Activated naive CD4-positive, alpha-beta T cell treated with anti-CD3 and anti-CD28 coated beads, Interleukin-2, amount 50 U/mL, for 72 hours (primary cell): Measurements from ENCODE around the gene AMPH. TPM values are rescaled to one million over a fixed set of nuclear protein-coding genes. Genes with fewer than 3 reads are reported as not detected.

Experiments
- ATAC-seq, 2 donors: fragments of 150-1000 bp; cut with Tn5 transposase; 2 replicates each; pipeline ENCODE4 v1.10.0; 2021; ENCODE audit warnings: mild to moderate bottlenecking in 2 of 2, moderate library complexity in 2 of 2
- DNase-seq, 2 donors: peaks; one replicate each; pipeline ENCODE4 v3.0.0; 2021 to 2022; ENCODE audit warnings: low spot score in 2 of 2
- H3K27ac Mint-ChIP-seq, 2 donors: one replicate each; pipeline ENCODE4 v1.8.0; 2022; ENCODE audit warnings: mild to moderate bottlenecking in 2 of 2, mixed read lengths in 2 of 2
- H3K36me3 Mint-ChIP-seq, 2 donors: one replicate each; pipeline ENCODE4 v1.8.0; 2022; ENCODE audit warnings: mixed read lengths in 2 of 2
- H3K9me3 Mint-ChIP-seq, 2 donors: one replicate each; pipeline ENCODE4 v1.8.0; 2022; ENCODE audit warnings: mixed read lengths in 2 of 2
- total RNA-seq, 2 donors: library from RNA; stranded (reverse); gene quantifications; one replicate each; pipeline ENCODE4 v1.2.3, GENCODE V29; 2022

Gene AMPH
- total RNA-seq, 2 donors from 2014 or later: not detected

DNA sequence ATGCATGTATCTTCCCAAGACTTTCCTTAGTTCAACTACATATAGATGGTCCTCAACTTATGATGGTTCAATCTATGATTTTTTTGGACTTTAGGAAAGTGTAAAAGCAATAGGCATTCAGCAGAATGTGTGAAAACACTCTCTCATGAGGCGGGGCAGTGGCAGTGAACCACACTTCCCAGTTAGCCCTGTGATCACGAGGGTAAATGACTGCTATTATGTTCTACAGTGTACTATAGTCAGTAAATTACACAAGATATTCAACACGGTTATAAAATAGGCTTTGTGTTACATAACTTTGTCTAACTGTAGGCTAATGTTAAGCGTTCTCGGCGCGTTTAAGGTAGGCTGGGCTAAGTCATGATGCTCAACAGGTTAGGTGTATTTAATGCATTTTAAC is 169.3 kb downstream of the AMPH start:
- no peak for ATAC-seq
- DNase-seq: no peak
- Mint-ChIP-seq H3K36me3 (peaks cover 0 to 2% of the 10 kb centered on the region in 2 donors), H3K9me3 (peaks cover 2 to 12% of the 10 kb centered on the region in 2 donors), H3K27ac (no peak overlapping the region)

DNA sequence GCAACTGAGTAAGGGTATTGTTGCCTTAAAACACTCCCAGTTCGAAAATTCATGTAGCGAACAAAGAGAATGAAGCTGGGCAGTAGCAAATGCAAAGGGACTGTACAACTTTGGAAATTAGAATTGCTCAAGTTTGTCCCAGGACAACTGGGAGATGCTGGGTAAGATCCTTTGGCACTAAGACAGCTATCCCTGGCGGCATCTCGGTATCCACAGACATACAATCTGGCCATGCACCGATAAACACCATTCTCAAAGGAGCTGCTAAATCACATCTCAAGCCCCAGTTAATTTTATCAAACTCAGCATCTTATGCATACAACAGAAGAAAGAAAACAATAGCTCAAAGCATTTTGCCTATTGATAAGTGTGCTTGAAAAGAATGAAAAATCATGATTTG is 177.3 kb downstream of the AMPH start:
- DNase-seq (no peak), ATAC-seq (no peak)
- no peak overlapping the region for H3K27ac Mint-ChIP-seq
- peaks cover 0 to 6% of the 10 kb centered on the region in 2 donors for H3K36me3 Mint-ChIP-seq
- H3K9me3 Mint-ChIP-seq: peaks cover 8 to 11% of the 10 kb centered on the region in 2 donors

DNA sequence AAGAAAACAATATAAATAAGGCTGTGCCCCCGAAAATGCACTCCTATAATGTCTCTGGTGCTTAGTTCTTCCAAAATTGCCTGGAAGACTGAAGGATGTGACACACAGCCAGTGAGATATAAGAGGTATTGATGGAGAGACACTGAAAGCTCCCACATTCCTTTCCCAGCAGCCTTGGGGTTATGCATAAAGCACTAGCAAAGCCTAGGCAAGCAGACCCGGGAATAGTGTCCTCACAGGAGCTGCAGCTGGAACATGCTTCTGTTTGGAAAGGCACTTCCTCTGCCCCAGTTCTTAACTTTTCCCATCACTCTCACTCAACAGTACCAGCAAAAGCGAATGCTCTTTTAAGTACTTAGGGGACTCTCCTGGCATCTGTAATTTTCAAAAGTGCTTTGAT is 178.0 kb downstream of the AMPH start:
- Mint-ChIP-seq H3K27ac (no peak overlapping the region), H3K9me3 (peaks cover 6 to 8% of the 10 kb centered on the region in 2 donors), H3K36me3 (peaks cover 0 to 6% of the 10 kb centered on the region in 2 donors)
- ATAC-seq: no peak
- DNase-seq: no peak

DNA sequence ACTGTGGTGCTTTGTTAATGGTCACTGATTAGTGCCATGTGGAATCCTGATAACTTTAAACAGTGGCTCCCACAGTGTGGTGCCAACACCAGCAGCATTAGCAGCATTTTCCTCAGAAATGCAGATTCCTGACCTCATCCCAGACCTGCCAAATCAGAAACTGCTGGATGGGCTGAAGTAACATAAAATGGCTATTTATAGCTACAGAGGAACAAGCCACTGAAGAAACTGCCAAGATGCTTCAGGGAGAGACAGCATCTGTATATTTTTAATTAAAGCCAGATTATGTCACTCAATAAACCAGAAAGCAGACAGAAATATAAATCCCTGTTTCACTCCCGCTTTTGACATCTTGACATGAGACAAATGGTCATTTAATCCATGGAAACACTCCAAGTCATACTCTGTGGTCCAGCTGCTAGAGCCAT is 178.5 kb downstream of the AMPH start:
- peaks cover 0 to 6% of the 10 kb centered on the region in 2 donors for H3K36me3 Mint-ChIP-seq
- peaks cover 6 to 8% of the 10 kb centered on the region in 2 donors for H3K9me3 Mint-ChIP-seq
- DNase-seq (no peak), ATAC-seq (no peak)
- H3K27ac Mint-ChIP-seq: no peak overlapping the region

DNA sequence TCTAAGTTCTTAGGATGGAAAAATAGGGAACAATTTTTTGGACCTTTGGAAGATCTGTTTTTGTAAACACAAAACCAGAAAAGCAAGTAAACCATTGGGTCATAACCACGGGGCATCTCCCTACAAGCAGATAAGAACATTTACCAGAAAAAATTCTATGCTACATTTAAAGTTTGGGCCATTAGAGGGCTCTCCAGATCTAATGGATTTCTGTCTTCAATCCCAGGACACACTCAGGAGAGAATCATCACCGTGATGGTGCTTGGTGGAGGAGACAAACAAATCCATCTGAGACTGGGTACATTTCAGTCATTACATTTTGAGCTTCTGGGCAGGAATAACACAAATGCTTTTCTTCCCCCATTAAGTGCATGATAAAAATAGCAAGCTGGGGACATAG is 179.3 kb downstream of the AMPH start:
- H3K36me3 Mint-ChIP-seq: peaks cover 0 to 4% of the 10 kb centered on the region in 2 donors

GRCh38 chr7:38448584-38449234 is 182.5 kb downstream of the AMPH start:
- no peak overlapping the region for H3K27ac Mint-ChIP-seq
- ATAC-seq: peak; percentile 46 to 95
- no peak for DNase-seq
- H3K9me3 Mint-ChIP-seq: no peaks in the 10 kb centered on the region
- H3K36me3 Mint-ChIP-seq: no peaks in the 10 kb centered on the region

More for the DNA sequence above, 179.3 kb downstream of the AMPH start:
- no peak overlapping the region for H3K27ac Mint-ChIP-seq
- H3K9me3 Mint-ChIP-seq: peaks cover 3 to 5% of the 10 kb centered on the region in 2 donors
- ATAC-seq (no peak), DNase-seq (no peak)

- Mint-ChIP-seq H3K27ac (no peak overlapping the region), H3K36me3 (no peaks in the 10 kb centered on the region)
- ATAC-seq: no peak
Observed at GRCh38 chr7:38448054-38448453, 183.1 kb downstream of the AMPH start.

DNA sequence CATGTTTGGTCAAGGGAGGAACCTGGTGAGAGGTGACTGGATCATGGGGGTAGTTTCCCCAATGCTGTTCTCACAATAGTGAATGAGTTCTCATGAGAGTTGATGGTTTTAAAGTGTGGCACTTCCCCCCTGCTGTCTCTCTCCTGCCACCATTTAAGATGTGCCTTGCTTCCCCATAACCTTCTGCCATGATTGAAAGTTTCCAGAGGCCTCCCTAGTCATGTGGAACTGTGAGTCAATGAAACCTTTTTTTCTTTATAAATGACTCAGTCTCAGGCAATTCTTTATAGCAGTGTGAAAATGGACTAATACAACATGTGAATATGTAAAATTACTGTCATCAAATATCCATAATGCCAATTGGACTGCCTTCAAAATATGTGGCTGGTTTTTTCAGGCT is 192.2 kb downstream of the AMPH start:
- H3K36me3 Mint-ChIP-seq: no peaks in the 10 kb centered on the region
- no peak overlapping the region for H3K27ac Mint-ChIP-seq
- no peak for DNase-seq
- peaks cover 5 to 12% of the 10 kb centered on the region in 2 donors for H3K9me3 Mint-ChIP-seq
- ATAC-seq: peak; percentile 82 to 90

More at GRCh38 chr7:38448054-38448453, 183.1 kb downstream of the AMPH start:
- no peaks in the 10 kb centered on the region for H3K9me3 Mint-ChIP-seq
- no peak for DNase-seq

- peaks cover 6% of the 10 kb centered on the region in 2 donors for H3K36me3 Mint-ChIP-seq
- ATAC-seq (no peak), DNase-seq (no peak)
- H3K9me3 Mint-ChIP-seq: peaks cover 13 to 20% of the 10 kb centered on the region in 2 donors
- no peak overlapping the region for H3K27ac Mint-ChIP-seq
Observed at GRCh38 chr7:38432671-38433070, 198.5 kb downstream of the AMPH start.

DNA sequence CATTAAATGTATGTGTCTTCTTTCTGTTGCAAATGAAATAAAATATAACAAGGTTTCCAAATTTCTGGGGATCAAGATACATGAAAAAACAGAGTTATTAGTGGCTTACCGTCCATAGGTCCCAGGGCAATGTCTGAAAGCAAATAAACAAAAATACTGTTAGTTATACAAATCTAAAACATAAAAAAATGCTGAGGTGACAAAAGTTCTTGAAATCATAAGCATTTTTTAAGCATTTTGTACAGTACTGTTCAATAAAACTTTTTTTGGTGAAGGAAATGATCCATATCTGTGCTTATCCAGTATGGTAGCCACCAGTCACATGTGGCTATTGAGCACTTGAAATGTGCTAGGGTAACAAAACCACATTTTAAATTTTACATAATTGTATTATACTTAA is 199.1 kb downstream of the AMPH start:
- Mint-ChIP-seq H3K27ac (no peak overlapping the region), H3K9me3 (peaks cover 13 to 20% of the 10 kb centered on the region in 2 donors), H3K36me3 (peaks cover 6% of the 10 kb centered on the region in 2 donors)
- ATAC-seq: no peak
- no peak for DNase-seq

DNA sequence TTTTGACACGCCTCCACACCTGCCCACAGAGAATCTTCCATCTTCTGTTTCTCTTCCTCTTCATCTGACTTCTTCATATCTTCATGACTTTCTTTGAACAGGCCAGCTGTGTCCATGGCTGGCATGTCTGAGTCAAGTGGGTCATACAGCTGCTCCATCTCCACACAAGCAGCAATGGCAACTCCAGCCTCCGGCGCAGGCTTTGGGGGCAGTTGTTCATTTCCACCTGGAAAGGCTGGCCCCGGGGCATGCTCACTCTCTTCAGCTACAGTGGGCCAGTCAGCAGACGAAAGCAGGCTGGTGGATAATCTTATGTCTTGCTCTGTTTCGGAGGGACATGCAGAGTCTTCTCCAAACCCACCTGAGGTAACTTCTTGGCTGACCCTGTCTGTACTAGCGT is 202.1 kb downstream of the AMPH start:
- H3K27ac Mint-ChIP-seq: no peak overlapping the region
- H3K9me3 Mint-ChIP-seq: peaks cover 9 to 15% of the 10 kb centered on the region in 2 donors
- DNase-seq (no peak), ATAC-seq (no peak)
- peaks cover 6% of the 10 kb centered on the region in 2 donors for H3K36me3 Mint-ChIP-seq

GRCh38 chr7:38428041-38428440 is 203.1 kb downstream of the AMPH start:
- H3K9me3 Mint-ChIP-seq: peaks cover 9 to 15% of the 10 kb centered on the region in 2 donors
- peaks cover 6% of the 10 kb centered on the region in 2 donors for H3K36me3 Mint-ChIP-seq
- H3K27ac Mint-ChIP-seq: no peak overlapping the region
- ATAC-seq: no peak
- no peak for DNase-seq

DNA sequence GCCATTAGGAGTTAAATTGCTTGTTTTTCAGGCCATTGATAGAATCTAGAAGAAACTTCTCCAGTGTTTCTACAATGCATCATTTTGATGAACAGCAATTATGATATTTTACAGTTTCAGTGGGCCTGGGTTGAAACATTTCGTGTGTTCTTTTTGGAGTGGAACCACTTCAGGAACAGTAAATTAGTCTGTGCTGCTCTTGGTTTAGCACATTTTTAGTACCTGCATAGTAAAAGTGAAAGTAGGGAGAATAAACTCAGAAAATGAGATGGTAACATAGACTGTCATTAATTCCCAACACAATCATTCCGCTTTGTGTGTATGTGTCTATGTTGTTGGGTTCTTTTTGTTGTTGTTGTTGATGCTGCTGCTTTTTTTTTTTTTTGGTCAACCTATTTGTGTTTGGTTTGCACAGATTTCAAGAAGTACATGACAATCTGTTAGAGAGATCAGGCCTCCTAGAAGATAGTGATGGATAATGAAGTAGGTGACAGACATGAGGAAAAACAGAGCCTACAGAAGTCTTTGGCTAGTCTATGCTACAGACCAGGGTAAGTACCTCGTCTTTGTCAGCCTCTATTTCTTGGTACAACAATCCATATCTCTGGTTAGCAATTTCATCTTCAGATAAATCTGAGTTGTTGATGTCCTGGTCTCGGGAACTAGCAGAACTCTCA is 203.8 kb downstream of the AMPH start:
- H3K9me3 Mint-ChIP-seq: peaks cover 9 to 10% of the 10 kb centered on the region in 2 donors
- H3K36me3 Mint-ChIP-seq: peaks cover under 1 to 6% of the 10 kb centered on the region in 2 donors
- DNase-seq (no peak), ATAC-seq (peak; percentile 39 to 65)
- no peak overlapping the region for H3K27ac Mint-ChIP-seq

DNA sequence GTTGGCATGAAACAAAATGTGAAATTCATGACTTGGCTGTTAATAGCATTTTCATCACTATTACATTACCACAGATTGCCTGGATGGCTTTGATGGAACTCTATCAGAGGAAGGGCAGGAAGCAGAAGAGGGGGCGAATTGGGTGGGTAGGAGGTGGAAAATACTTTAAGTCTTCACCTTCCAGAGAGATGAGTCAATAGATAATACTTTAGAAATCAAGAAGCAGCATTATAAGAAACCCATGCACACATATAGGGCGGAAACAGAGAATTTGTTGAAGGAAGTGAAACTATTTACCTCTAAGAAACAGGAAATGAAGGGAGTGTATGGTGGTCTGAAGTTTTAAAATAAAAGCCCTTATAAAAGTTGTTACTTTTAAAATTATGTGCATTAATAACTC is 205.7 kb downstream of the AMPH start:
- peaks cover 6% of the 10 kb centered on the region in 2 donors for H3K9me3 Mint-ChIP-seq
- DNase-seq (no peak), ATAC-seq (peak in 1 of 2 donors; percentile 49)
- H3K36me3 Mint-ChIP-seq: peaks cover 0 to 6% of the 10 kb centered on the region in 2 donors
- peak overlapping the region in 1 of 2 donors; percentile 32 for H3K27ac Mint-ChIP-seq

DNA sequence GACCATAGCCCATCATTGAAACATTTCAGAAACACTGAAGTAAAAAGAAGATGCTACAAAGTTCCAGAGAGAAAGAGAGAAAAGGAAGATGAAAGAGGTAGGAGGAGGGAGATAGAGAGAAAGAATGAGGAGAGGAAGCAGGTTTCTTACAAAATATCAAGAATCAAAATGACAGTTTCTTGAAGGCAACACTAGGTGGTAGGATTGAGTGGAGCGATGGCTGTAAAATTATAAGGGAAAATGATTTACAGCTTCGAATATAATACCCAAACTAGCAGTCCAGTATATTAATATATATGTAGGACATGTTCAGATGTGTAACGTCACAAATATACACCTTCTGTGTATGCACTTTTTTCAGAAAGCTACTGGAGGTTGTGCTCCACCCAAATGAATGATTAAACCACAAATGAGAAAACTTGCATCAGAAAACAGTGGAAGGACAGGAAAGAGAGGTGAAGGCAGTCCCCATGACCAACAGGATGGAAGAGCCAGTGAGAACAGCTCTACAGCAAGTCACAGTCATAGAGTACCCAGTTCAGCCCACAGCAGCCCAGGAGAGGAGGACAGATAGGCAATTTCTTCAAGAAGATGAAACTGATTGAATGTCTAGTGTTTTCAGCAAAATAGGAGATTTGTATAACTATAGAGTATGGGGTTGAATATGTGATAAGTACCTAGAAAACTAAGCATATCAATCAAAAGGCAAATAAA is 206.3 kb downstream of the AMPH start:
- peaks cover 0 to 6% of the 10 kb centered on the region in 2 donors for H3K36me3 Mint-ChIP-seq

GRCh38 chr7:38413784-38414183 is 217.4 kb downstream of the AMPH start:
- ATAC-seq: peak; percentile 40 to 63
- no peak for DNase-seq
- no peaks in the 10 kb centered on the region for H3K36me3 Mint-ChIP-seq
- no peaks in the 10 kb centered on the region for H3K9me3 Mint-ChIP-seq
- H3K27ac Mint-ChIP-seq: no peak overlapping the region

More for the DNA sequence above, 206.3 kb downstream of the AMPH start:
- DNase-seq (no peak), ATAC-seq (peak; percentile 68 to 79)
- Mint-ChIP-seq H3K9me3 (peaks cover 6% of the 10 kb centered on the region in 2 donors), H3K27ac (peak overlapping the region in 1 of 2 donors; percentile 32)

GRCh38 chr7:38411404-38411803 is 219.8 kb downstream of the AMPH start:
- Mint-ChIP-seq H3K36me3 (no peaks in the 10 kb centered on the region), H3K27ac (no peak overlapping the region), H3K9me3 (no peaks in the 10 kb centered on the region)
- ATAC-seq (no peak), DNase-seq (no peak)
